Naive thymus-derived CD4-positive, alpha-beta T cell (primary cell): ENCODE measurements around the gene SYT1. TPM values are rescaled to one million over a fixed set of nuclear protein-coding genes. Genes with fewer than 3 reads are reported as not detected.
"Not testable (repeated sequence)": the region's sequence is repeated elsewhere in the genome, so short reads cannot be mapped to it uniquely, and the experiment has no call there.

ENCODE experiments used
- ATAC-seq: fragments of 150-1000 bp; cut with Tn5 transposase; 2 replicates; pipeline ENCODE4 v1.10.0; 2021; ENCODE audit warnings: mild to moderate bottlenecking, moderate library complexity
- CTCF ChIA-PET: fragments of 350-600 bp; sonication (Branson Sonifier 250); formaldehyde crosslinking; loops from one replicate; lab custom pipeline; 2021; ENCODE audit warnings: antibody characterized with exemption; lab: Charles Lee
- POLR2A ChIA-PET: fragments of 350-600 bp; sonication (Branson Sonifier 250); formaldehyde crosslinking; loops from one replicate; lab custom pipeline; 2021; ENCODE audit warnings: antibody characterized with exemption, inconsistent platforms; lab: Charles Lee
- DNase-seq, 9 donors: peaks; one replicate each; pipeline versions ENCODE4 v3.0.0 to v3.0.0-alpha.2; 2020 to 2022; ENCODE audit warnings: mixed read lengths in 1 of 9
- H3K27ac ChIP-seq: one replicate; pipeline ENCODE4 v1.7.0; 2013; ENCODE audit warnings: mild to moderate bottlenecking, low read depth, low read length, moderate library complexity
- H3K27me3 ChIP-seq, 2 donors: one replicate each; pipeline ENCODE4 v1.7.0; 2013; ENCODE audit warnings: low read length in 2 of 2, mild to moderate bottlenecking in 2 of 2, moderate library complexity in 2 of 2; ENCODE audit not compliant: control insufficient read depth in 2 of 2, insufficient read depth in 2 of 2
- H3K36me3 ChIP-seq, 3 experiments: 1 replicate in 2 of 3; 2 replicates in 1 of 3; pipeline ENCODE4 v1.7.0; 2013; ENCODE audit warnings: low read length in 3 of 3, mild to moderate bottlenecking in 3 of 3, moderate library complexity in 1 of 3; ENCODE audit not compliant: insufficient read depth in 3 of 3, control insufficient read depth in 2 of 3
- H3K4me1 ChIP-seq, 2 donors: one replicate each; pipeline ENCODE4 v1.7.0; 2013; ENCODE audit warnings: low read length in 2 of 2, mild to moderate bottlenecking in 2 of 2, moderate library complexity in 1 of 2; ENCODE audit not compliant: control insufficient read depth in 2 of 2, insufficient read depth in 2 of 2
- H3K4me3 ChIP-seq: 2 replicates; pipeline ENCODE4 v1.7.0; 2013; ENCODE audit warnings: mild to moderate bottlenecking, low read length
- H3K9me3 ChIP-seq, 3 experiments: 1 replicate in 2 of 3; 2 replicates in 1 of 3; pipeline ENCODE4 v1.7.0; 2013; ENCODE audit warnings: low read length in 3 of 3; ENCODE audit not compliant: control insufficient read depth in 2 of 3
- H3K27ac Mint-ChIP-seq, 9 donors: one replicate each; pipeline ENCODE4 v1.8.0; 2020 to 2022; ENCODE audit warnings: mixed read lengths in 9 of 9, mild to moderate bottlenecking in 8 of 9, moderate library complexity in 5 of 9, inconsistent platforms in 2 of 9
- H3K27me3 Mint-ChIP-seq, 5 donors: one replicate each; pipeline ENCODE4 v1.8.0; 2021 to 2022; ENCODE audit warnings: mixed read lengths in 5 of 5, mild to moderate bottlenecking in 1 of 5
- H3K36me3 Mint-ChIP-seq, 5 donors: one replicate each; pipeline ENCODE4 v1.8.0; 2020 to 2022; ENCODE audit warnings: mixed read lengths in 5 of 5, mild to moderate bottlenecking in 3 of 5, inconsistent platforms in 1 of 5
- H3K4me1 Mint-ChIP-seq, 7 donors: one replicate each; pipeline ENCODE4 v1.8.0; 2020 to 2022; ENCODE audit warnings: mixed read lengths in 7 of 7, mild to moderate bottlenecking in 3 of 7, inconsistent platforms in 1 of 7
- H3K4me3 Mint-ChIP-seq, 10 donors: one replicate each; pipeline ENCODE4 v1.8.0; 2020 to 2022; ENCODE audit warnings: mild to moderate bottlenecking in 10 of 10, mixed read lengths in 10 of 10, moderate library complexity in 6 of 10, inconsistent platforms in 2 of 10
- H3K9me3 Mint-ChIP-seq, 11 donors: one replicate each; pipeline ENCODE4 v1.8.0; 2020 to 2022; ENCODE audit warnings: mixed read lengths in 11 of 11, mild to moderate bottlenecking in 4 of 11, inconsistent platforms in 1 of 11, moderate library complexity in 1 of 11
- intact Hi-C, 2 donors: fragments of 100-400 bp; cut with micrococcal nuclease; formaldehyde crosslinking; loops; one replicate each; pipeline ENCODE4 v1.15.1; 2023
- polyA plus RNA-seq, 2 donors: library from polyadenylated mRNA; unstranded; fragments of 300-500 nt; fragmentation: Illumina TruSeq; gene quantifications; one replicate each; pipeline ENCODE4 v1.2.3, GENCODE V29; 2021
- total RNA-seq, 6 experiments: library from RNA in 5 of 6; stranded (reverse) in 5 of 6; gene quantifications; 1 replicate in 5 of 6; 2 replicates in 1 of 6; pipeline ENCODE4 v1.2.3 and lab custom pipeline; 2021 to 2026

SYT1 gene
- total and polyA plus RNA-seq, 7 experiments from 2014 or later: 0.98 TPM; not detected in 6

- no peaks in the 10 kb centered on the region for H3K36me3 Mint-ChIP-seq
- H3K4me1 Mint-ChIP-seq: no peaks in the 10 kb centered on the region
- intact Hi-C loops: no loop called here
Measured at GRCh38 chr12:79421236-79421740, 556.7 kb downstream of the SYT1 start.

GRCh38 chr12:79422060-79422812, 557.7 kb downstream of the SYT1 start:
- Mint-ChIP-seq H3K27ac (no peak overlapping the region), H3K27me3 (peaks cover 0 to 4% (median 0%) of the 10 kb centered on the region in 5 donors), H3K36me3 (no peaks in the 10 kb centered on the region), H3K4me3 (no peak overlapping the region), H3K4me1 (no peaks in the 10 kb centered on the region), H3K9me3 (peaks cover 0 to 5% (median 0%) of the 10 kb centered on the region in 11 donors)
- Histone ChIP-seq H3K4me1 (no peaks in the 10 kb centered on the region), H3K36me3 (no peaks in the 10 kb centered on the region), H3K9me3 (no peaks in the 10 kb centered on the region), H3K27me3 (no peaks in the 10 kb centered on the region), H3K27ac (no peak overlapping the region), H3K4me3 (no peak overlapping the region)
- DNase-seq: no peak
- ChIA-PET POLR2A (no interaction called here), CTCF (no interaction called here)
- ATAC-seq: no peak
- intact Hi-C loops: no loop called here

More at GRCh38 chr12:79421236-79421740, 556.7 kb downstream of the SYT1 start:
- Mint-ChIP-seq H3K9me3 (peaks cover 0 to 5% (median 0%) of the 10 kb centered on the region in 11 donors), H3K4me3 (no peak overlapping the region), H3K27me3 (peaks cover 0 to 4% (median 0%) of the 10 kb centered on the region in 5 donors), H3K27ac (no peak overlapping the region)
- ChIA-PET POLR2A (no interaction called here), CTCF (no interaction called here)
- no peaks in the 10 kb centered on the region for H3K9me3 ChIP-seq
- no peaks in the 10 kb centered on the region for H3K27me3 ChIP-seq
- H3K4me3 ChIP-seq: no peak overlapping the region
- H3K4me1 ChIP-seq: no peaks in the 10 kb centered on the region
- DNase-seq (no peak), ATAC-seq (no peak)
- H3K36me3 ChIP-seq: no peaks in the 10 kb centered on the region
- no peak overlapping the region for H3K27ac ChIP-seq

- ATAC-seq (no peak), DNase-seq (no peak)
- Mint-ChIP-seq H3K4me1 (no peaks in the 10 kb centered on the region), H3K27ac (no peak overlapping the region), H3K4me3 (no peak overlapping the region), H3K27me3 (peaks cover 0 to 4% (median 0%) of the 10 kb centered on the region in 5 donors), H3K36me3 (no peaks in the 10 kb centered on the region), H3K9me3 (peaks cover 0 to 5% (median 0%) of the 10 kb centered on the region in 11 donors)
- H3K27ac ChIP-seq: no peak overlapping the region
- no peaks in the 10 kb centered on the region for H3K36me3 ChIP-seq
- intact Hi-C loops: no loop called here
- ChIA-PET POLR2A (no interaction called here), CTCF (no interaction called here)
- H3K27me3 ChIP-seq: no peaks in the 10 kb centered on the region
- no peaks in the 10 kb centered on the region for H3K9me3 ChIP-seq
- no peaks in the 10 kb centered on the region for H3K4me1 ChIP-seq
- H3K4me3 ChIP-seq: no peak overlapping the region
Measured at GRCh38 chr12:79423560-79423959, 559.0 kb downstream of the SYT1 start.

GRCh38 chr12:79424109-79424721, 559.6 kb downstream of the SYT1 start:
- no peaks in the 10 kb centered on the region for H3K9me3 ChIP-seq
- peaks cover 0 to 5% (median 0%) of the 10 kb centered on the region in 11 donors for H3K9me3 Mint-ChIP-seq
- H3K4me3 ChIP-seq: no peak overlapping the region
- peaks cover 0 to 4% (median 0%) of the 10 kb centered on the region in 5 donors for H3K27me3 Mint-ChIP-seq
- no peaks in the 10 kb centered on the region for H3K4me1 ChIP-seq
- H3K27ac Mint-ChIP-seq: no peak overlapping the region
- ChIA-PET POLR2A (no interaction called here), CTCF (no interaction called here)
- no peaks in the 10 kb centered on the region for H3K27me3 ChIP-seq
- H3K4me1 Mint-ChIP-seq: no peaks in the 10 kb centered on the region
- no peak overlapping the region for H3K4me3 Mint-ChIP-seq
- DNase-seq (no peak), ATAC-seq (no peak)
- no peaks in the 10 kb centered on the region for H3K36me3 Mint-ChIP-seq
- H3K36me3 ChIP-seq: no peaks in the 10 kb centered on the region
- intact Hi-C loops: no loop called here
- no peak overlapping the region for H3K27ac ChIP-seq

- H3K27ac Mint-ChIP-seq: no peak overlapping the region
- no peaks in the 10 kb centered on the region for H3K36me3 Mint-ChIP-seq
- no peak overlapping the region for H3K4me3 Mint-ChIP-seq
- no peaks in the 10 kb centered on the region for H3K27me3 ChIP-seq
- no peak for ATAC-seq
- no peak for DNase-seq
- H3K9me3 ChIP-seq: no peaks in the 10 kb centered on the region
- peaks cover 0 to 4% (median 0%) of the 10 kb centered on the region in 5 donors for H3K27me3 Mint-ChIP-seq
- no peak overlapping the region for H3K4me3 ChIP-seq
- ChIA-PET CTCF (no interaction called here), POLR2A (no interaction called here)
- H3K27ac ChIP-seq: no peak overlapping the region
- H3K4me1 Mint-ChIP-seq: no peaks in the 10 kb centered on the region
- peaks cover 0 to 5% (median 0%) of the 10 kb centered on the region in 11 donors for H3K9me3 Mint-ChIP-seq
- no peaks in the 10 kb centered on the region for H3K4me1 ChIP-seq
- intact Hi-C loops: no loop called here
- H3K36me3 ChIP-seq: no peaks in the 10 kb centered on the region
Measured at GRCh38 chr12:79426121-79426520, 561.5 kb downstream of the SYT1 start.

GRCh38 chr12:79426744-79427143, 562.2 kb downstream of the SYT1 start:
- H3K36me3 ChIP-seq, H3K4me3 Mint-ChIP-seq, H3K36me3 Mint-ChIP-seq, POLR2A ChIA-PET, H3K4me1 ChIP-seq, H3K4me3 ChIP-seq, intact Hi-C loops, H3K27me3 ChIP-seq, H3K9me3 ChIP-seq, CTCF ChIA-PET, H3K4me1 Mint-ChIP-seq, ATAC-seq, H3K27ac Mint-ChIP-seq, DNase-seq, H3K9me3 Mint-ChIP-seq, H3K27ac ChIP-seq, H3K27me3 Mint-ChIP-seq: not testable (repeated sequence)
